Stimulated activated CD8-positive, alpha-beta memory T cell treated with anti-CD3 and anti-CD28 coated beads, Interleukin-15, amount 100 ng/mL, for 4 hours (primary cell): Measurements from ENCODE around the gene SLC35F6.

ENCODE experiments used
- DNase-seq, 2 donors: peaks; one replicate each; pipeline ENCODE4 v3.0.0-alpha.2; 2020; ENCODE audit warnings: low read depth in 2 of 2

Gene SLC35F6, protein sequence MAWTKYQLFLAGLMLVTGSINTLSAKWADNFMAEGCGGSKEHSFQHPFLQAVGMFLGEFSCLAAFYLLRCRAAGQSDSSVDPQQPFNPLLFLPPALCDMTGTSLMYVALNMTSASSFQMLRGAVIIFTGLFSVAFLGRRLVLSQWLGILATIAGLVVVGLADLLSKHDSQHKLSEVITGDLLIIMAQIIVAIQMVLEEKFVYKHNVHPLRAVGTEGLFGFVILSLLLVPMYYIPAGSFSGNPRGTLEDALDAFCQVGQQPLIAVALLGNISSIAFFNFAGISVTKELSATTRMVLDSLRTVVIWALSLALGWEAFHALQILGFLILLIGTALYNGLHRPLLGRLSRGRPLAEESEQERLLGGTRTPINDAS

DNA sequence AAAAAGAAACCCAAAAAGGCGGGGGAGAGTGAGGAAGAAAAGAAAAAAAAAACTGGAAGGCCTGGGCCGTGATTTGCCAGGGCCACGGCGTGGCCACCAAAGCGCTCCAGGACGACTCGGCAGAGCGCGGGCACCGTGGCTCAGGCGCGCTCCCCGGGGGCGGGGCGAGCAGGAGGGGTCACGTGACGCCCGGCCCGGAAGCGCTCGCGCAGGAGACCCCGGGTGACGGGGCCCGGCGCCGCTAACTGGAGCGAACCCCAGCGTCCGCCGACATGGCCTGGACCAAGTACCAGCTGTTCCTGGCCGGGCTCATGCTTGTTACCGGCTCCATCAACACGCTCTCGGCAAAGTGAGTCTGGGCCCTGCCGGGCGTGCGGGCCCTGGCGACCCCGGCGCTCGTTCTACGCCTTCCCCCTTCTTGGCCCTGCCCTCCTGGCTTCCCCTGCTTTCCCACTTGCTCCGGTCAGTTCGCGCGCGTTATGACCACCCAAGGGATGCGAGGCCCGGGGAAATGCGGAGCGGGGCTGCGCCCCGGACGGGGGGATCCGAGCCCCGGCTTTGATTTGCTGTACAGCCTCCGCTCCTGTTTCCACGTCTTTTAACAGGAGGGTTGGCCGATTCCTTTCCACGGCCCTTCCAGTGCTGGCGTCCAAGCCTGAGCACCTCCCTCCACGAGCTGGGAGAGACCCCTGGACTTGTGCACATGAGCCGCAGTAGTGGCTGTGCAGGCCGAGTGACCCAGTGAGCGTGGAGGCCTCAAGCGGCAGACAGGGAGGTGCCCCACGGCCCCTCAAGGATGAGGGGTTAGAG is at the start of gene SLC35F6:
TSS of gene SLC35F6 (plus strand) at position 207 of the 810 bp plus-strand sequence. CDS start at position 273, 66 bp downstream.
- DNase-seq: peak; percentile 56 to 72

DNA sequence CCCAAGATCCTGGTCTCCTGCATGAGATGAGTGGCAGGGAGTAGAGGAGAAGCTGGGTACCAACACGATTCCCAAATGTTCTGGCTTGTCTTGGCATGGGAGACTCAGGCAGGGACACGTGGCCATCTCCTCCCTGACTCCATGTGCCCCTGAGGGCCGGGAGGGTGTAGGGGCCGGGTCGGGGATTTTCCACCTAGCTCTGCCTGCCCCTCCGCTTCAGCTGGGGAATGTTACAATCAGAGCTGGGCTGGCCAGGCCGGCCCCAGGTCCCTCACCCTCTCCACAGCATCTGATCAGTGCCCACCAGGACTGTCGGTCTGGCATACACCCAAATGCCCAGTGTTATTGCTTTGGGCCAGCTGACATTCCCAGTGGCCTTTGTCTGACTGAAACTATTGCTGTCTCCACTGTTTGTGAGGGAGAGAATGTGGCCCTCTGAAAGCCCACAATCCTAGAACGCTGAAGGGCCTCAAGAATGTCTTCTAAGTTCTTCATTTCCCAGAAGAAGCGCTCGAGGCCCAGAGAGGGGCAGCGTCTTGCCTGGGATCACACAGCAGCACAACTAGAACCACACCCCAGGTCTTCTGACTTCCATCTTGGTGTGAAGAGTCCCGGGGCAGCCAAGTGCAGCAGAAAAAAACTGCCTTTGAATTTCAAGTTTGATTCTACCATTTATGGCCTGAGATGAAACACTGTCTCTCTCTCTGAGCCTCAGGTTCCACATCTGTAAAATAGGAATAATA is 48.4 kb upstream of the SLC35F6 start:
- DNase-seq: no peak

DNA sequence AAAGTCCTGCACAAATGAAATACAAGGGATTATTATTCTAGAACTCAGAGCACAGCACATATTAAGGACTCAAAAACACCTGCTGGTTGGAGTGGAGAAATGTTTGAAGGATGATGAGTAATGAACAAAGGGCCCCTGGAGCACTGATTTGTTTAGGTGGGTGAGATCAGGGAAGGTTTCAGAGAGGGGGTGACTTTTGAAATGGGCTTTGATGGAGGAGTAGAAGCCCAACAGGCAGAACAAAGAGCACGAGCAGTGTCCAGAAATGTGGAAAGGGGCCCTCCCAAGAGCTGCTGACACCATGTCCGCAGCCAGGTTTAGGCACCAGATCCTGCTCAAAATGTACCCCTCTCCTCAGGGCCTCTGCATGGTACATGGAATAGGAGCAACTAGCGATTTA is 47.7 kb upstream of the SLC35F6 start:
- no peak for DNase-seq

DNA sequence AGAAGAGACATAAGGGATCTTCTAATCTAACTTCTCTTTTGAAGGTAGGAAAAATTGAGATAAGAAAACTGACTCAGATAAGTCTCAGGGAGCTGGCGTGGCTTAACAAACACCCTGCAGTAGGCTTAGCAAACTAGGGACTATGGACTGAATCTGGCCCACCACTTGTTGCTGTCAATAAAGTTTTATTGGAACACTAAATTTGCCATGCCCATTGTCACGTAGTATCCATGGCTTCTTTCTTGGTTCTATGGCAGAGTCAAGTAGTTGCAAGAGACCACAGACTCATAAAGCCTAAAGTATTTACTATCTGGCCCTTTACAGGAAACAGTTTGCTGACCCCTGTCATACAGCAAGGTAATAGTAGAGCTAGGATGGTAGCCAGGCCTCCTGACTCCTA is 47.3 kb upstream of the SLC35F6 start:
- DNase-seq: no peak

DNA sequence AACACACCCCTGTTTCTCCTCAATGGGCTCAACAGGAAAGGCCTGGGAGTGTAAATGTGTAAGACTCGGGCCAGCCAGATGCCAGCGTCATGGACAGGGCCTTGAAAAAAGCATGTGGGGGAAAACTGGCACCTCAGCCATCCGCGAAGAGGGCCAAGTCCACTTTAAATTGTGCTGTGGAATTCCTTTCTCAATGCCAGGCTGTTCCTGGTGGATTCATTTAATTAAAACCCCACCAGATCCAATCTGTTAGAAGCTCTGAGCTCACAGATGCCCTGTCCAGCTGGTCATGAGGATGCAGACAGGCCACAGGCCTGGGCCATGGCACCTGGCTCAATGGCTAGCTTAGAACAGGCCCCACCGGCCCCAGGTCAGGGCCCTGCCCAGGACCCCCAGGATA is 46.7 kb upstream of the SLC35F6 start:
- no peak for DNase-seq

DNA sequence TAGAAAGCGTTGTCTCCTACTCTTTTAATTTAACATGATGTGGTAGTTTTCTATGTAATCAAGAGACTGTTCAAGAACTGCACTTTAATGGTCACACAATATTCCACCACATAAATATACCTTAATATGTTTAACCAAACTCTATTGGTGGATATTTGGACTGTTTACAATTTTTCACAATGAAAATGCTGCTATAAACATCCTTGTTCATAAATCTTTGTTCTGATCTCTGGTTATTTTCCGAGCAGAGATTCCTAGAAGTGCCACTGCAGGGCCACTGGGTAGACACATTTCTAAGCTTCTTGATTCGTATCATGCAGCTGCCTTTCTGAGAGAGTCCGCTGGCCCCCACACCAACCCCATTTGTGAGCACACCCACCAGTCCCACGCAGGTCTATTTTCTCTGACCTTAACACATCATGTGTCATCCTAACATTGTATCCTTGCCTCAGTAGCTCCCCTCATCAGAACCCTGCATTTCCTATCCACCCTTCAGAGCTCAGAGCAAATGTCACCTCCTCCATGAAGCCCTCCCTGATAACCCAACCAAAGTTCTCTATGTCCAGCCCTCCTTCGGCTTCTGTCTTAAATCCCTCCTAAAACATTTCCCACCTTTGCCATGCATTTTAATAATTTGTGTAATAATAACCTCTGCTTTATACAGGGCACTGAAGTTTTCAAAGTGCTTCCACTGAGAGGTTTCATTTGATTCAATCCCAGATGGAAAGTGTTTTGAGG is 45.0 kb upstream of the SLC35F6 start:
- no peak for DNase-seq

DNA sequence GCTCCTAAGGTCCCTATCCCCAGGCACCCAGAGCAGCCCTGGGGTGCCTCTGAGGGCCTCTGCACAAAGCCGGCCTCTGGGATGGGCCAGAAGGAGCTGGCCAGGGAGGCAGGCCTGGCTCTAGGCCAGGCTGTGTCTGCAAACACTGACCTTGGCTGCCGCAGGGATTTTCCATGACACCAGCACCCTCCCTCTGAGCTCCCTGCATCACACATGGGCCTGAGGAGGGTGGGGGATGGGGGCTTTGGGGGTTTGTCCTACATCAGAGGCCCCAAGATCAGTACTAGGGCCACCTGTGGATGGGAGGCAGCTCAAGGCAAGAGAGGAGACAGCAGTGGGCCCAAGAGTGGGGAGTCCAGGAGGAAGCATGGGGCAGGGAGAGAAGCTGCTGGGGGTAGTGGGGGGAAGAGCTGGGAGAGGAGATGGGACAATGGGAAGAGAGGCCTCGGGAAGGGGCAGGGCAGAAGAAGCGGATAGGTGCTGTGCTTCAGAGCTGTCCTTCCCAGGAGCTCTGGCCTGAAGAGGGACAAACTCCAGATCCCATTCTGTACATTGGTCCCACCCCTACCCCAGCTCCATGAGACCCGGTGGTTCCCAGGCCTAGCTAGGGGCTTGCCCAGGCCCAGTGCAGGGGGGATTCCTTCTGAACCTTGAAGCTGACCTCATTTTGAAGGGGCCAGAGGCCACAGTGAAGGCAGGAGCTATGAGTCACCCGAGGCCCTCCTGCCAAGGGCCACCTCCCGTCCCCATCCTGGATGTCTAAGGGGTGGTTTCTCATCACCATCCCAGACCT is 43.6 kb upstream of the SLC35F6 start:
- no peak for DNase-seq

DNA sequence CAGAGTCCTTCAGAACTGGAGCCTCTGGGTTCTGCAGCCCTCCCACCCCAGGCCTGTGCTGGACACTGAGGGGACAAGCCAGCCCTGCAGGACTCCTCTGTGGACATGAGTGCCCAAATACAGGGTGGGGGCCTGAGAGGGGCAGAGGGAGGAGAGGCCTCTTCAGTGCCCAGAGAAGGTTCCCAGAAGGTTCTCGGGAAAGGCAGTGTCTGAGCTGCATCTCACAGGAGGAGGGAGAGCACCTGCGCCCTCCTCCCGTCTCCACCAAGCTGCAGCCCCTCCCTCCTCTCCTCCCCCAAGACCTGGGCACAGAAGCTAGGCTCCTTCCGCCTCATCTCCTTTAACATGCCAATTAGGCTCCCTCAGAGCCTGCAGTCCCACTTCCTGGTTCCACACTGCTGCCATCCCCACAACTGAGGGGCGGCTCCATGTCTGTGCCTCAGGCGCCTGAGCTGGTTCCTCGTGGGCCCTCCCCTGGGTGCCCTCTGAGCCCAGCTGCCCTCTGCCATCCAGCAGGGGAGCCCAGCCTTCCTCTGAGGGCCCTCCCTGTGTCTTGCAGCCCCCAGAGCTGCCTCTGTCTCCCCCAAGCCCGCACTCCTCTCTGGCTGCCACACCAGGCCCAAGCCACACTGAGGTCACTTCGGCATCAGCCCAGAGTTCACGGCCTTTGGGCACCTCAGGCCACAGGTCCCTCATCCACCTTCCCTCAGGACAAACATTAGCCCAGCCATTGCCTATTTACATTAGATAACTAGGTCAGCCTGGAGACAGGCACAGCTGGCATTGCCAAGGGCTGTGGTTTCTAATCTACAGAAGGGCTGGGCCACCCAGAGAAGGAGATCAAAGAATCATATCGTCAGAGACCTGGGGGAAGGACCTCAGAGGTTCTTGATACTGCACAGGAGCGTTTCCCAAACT is 42.7 kb upstream of the SLC35F6 start:
- DNase-seq: no peak

DNA sequence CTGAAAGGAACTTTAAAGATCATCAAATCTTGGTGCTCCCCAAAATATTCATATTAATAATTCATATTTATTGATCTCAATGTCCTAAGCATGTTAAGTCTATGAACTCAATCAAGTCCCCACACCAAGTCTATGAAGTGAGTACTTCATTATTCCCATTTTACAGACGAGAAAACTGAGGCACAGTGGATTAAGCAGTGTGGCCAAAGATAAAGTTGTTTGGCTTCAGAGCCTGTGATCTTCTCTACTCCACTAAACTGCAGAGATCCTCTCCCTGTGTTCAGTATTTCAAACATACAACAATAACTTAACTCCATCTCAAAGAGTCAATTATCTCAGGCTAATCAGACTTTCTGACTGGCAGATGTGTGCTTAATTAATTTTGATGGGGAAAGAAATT is 41.8 kb upstream of the SLC35F6 start:
- DNase-seq: no peak

DNA sequence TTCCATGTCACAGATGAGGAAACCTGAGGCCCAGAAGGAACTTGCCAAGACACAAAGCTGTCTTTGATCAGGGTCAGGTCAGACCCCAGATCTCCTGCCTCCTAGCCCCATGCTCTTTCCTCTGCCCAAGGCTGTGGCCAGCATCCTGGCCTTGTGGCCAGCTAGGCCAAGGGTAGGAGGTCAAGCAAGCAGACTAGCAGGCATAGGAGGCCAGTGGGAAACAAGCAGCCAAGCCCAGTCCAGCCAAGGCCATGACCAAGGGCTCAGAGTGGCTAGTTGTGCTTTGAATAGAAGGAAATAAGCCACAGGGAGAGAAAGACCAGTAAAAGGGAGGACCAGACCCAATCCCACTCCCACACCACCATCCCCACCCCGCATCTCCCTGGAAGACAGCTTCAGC is 41.2 kb upstream of the SLC35F6 start:
- DNase-seq: no peak

DNA sequence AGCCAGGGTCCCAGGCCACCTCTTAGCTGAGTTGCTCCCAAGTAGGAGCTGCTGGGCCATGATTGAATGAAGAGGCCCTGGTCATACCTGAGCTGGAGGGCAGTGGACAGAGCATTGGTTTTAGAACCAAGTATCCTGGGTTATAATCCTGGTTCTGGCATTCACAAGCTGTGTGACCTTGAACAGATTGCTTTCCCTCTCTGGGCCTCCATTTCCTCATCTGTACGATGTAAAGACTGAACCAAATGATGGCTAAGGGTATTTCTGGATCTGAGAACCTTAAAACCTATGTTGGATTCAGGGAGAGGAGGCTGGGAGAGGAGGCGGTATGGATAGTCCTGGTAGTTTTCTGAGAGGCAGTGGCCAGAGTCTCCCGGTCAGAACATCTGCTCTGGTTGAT is 40.6 kb upstream of the SLC35F6 start:
- DNase-seq: no peak

DNA sequence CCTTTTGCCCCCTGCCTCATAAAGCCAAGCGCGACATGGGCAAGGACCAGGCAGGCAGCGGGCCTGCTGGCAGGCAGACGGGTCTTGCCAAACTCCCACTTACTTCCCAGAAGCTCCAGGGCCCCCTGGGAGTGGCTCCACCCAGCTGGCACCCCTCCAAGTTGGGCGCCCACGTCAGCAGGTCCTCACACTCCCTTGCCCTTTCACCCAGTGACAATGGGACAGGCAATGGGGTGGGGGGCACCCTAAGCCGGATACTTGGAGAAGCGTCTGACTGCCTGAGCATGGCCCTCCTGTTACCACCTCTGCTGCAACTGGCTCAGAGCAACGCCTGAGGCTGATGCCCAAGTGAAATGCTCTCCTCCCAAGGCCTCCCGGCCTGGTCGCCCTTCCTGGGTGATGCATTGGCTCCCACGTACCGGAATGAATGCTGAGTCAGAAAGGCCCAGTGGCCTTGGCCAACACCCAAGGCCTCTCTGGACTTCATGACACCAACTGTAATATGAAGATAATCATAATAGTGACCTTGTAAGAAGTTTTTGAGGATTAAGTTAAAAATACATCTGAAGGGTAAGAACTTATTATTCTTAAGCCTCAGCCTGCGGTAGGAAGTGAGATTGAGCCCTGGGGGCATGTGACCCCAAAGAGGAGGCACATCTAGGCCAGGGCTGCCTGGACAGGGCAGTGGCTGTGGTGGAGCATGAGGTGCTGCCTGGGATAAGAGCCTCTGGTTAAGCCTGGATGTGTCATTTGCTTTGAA is 39.9 kb upstream of the SLC35F6 start:
- DNase-seq: no peak

DNA sequence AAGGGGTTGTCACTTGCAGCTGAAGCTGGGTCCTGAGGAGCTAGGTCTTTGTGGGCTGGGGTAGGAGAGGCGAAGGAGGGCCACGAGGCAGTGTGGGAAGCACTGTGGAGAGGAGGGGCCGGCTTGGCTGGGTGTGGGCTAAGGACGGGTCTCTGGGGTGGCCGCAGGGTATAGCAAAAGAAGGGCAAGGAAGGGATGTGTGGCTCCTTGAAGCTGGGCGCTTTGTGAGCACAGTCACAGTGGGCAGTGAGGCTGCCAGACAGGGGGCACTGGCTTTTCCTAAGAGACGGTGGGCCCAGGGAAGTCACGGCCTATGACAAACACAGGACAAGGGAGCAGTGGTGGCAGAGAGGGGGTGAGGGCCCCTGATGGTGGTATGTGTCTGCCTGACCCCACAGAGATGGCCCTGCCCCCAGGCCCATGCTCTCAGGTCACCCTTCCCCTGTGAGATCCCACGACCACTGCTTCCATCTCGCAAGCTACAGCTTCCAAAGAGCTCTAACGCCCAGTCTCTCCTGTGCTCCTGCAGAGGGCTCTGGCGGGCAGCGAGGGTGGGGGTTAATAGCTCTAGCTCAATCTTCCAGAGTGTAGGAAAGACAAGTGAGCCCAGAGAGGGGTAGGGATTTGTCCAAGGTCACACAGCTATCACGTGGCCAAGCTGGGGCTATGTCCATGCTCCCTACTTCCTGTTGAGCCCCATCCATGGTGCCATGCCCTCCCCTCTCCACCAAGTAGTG is 39.1 kb upstream of the SLC35F6 start:
- no peak for DNase-seq

DNA sequence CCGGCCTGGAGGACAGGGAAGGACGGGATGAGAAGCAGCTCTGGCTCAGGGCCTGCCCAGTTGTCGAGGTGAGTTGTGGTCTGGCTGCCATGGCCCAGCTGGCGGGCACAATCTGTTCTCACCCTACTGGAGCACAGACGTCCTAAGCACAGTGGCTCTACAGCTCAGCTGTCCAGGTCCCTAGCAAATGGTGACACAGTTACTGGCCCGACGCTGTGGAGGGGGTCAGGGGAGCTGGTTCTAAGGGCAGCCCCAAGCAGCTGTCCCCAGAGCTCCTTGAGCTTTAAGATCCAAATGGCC is 38.6 kb upstream of the SLC35F6 start:
- no peak for DNase-seq

DNA sequence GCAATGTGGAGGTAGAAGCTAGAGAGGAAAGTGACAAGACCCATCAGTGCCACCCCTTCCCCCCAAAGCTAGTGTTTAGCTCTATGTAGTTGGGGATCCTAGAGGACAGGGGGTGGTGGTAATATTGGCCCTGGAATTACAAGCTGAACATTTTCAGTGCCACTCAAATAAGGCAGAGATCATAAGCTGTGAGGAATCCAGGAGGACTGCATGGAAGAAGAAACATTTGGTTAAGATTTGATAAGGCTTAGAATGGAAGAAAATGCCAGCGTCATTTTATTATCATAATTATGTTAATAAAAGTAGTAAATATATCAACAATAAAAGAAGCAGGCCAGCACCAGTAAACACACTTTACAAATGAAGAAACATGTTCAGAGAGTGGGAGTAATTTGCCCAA is 37.9 kb upstream of the SLC35F6 start:
- DNase-seq: no peak

DNA sequence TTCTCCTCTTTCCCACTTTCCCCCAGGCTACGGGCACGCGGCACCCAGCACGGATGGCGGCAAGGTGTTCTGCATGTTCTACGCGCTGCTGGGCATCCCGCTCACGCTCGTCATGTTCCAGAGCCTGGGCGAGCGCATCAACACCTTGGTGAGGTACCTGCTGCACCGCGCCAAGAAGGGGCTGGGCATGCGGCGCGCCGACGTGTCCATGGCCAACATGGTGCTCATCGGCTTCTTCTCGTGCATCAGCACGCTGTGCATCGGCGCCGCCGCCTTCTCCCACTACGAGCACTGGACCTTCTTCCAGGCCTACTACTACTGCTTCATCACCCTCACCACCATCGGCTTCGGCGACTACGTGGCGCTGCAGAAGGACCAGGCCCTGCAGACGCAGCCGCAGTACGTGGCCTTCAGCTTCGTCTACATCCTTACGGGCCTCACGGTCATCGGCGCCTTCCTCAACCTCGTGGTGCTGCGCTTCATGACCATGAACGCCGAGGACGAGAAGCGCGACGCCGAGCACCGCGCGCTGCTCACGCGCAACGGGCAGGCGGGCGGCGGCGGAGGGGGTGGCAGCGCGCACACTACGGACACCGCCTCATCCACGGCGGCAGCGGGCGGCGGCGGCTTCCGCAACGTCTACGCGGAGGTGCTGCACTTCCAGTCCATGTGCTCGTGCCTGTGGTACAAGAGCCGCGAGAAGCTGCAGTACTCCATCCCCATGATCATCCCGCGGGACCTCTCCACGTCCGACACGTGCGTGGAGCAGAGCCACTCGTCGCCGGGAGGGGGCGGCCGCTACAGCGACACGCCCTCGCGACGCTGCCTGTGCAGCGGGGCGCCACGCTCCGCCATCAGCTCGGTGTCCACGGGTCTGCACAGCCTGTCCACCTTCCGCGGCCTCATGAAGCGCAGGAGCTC is 36.2 kb upstream of the SLC35F6 start:
- no peak for DNase-seq

DNA sequence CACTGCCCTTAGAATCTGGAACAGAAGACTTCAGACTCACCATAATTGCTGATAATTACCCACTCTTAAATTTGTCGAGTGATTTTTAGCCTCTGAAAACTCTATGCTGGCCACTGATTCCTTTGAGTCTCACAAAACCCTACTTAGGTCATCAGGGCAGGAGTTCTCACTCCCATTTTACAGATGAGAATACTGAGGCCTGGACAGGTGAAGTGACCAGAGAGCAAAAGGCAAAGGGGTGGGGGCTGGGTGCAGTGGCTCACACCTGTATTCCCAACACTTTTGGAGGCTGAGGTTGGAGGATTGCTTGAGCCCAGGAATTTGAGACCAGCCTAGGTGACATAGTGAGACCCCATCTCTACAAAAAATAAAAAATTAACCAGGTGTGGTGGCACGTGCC is 34.8 kb upstream of the SLC35F6 start:
- DNase-seq: no peak
